ENCODE measurements around the gene TAF11L12.
"Not testable (repeated sequence)": the region's sequence is repeated elsewhere in the genome, so short reads cannot be mapped to it uniquely, and the experiment has no call there.

DNA sequence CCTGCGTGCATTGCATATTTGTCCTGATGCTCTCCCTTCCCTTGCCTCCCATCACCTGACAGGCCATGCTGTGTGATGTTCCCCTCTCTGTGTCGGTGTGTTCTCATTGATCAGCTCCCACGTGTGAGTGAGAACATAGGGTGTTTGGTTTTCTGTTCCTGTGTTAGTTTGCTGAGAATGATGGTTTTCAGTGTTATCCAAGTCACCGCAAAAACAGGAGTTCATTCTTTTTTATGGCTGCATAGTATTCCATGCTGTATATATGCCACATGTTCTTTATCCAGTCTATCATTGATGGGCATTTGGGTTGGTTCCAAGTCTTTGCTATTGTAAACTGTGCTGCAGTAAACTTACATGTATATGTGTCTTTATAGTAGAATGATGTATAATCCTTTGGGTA lies 2.7 kb upstream of the TAF11L12 start:
- TF ChIP-seq, protein P1, sequence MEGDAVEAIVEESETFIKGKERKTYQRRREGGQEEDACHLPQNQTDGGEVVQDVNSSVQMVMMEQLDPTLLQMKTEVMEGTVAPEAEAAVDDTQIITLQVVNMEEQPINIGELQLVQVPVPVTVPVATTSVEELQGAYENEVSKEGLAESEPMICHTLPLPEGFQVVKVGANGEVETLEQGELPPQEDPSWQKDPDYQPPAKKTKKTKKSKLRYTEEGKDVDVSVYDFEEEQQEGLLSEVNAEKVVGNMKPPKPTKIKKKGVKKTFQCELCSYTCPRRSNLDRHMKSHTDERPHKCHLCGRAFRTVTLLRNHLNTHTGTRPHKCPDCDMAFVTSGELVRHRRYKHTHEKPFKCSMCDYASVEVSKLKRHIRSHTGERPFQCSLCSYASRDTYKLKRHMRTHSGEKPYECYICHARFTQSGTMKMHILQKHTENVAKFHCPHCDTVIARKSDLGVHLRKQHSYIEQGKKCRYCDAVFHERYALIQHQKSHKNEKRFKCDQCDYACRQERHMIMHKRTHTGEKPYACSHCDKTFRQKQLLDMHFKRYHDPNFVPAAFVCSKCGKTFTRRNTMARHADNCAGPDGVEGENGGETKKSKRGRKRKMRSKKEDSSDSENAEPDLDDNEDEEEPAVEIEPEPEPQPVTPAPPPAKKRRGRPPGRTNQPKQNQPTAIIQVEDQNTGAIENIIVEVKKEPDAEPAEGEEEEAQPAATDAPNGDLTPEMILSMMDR (IDR thresholded peaks at IDR 0.05), result not testable (repeated sequence)
- TF ChIP-seq EP300 (IDR thresholded peaks at IDR 0.05), result not testable (repeated sequence)

All from ovary (tissue), 3 donors.